ENCODE results near the gene PRELP. TPM values are rescaled to one million over a fixed set of nuclear protein-coding genes. Genes with fewer than 3 reads are reported as not detected.
"Not testable (repeated sequence)": the region's sequence is repeated elsewhere in the genome, so short reads cannot be mapped to it uniquely, and the experiment has no call there.

The PRELP gene
- total RNA-seq, result under 1 TPM in 1 of 2 donors, not detected in 1; 0.07 TPM

- Mint-ChIP-seq H3K9me3 (no peaks in the 10 kb centered on the region), H3K36me3 (no peaks in the 10 kb centered on the region)
Measured at GRCh38 chr1:203475012-203475981, at the start of gene PRELP. PRELP (plus strand) TSS chr1:203475806; CDS start chr1:203483185, 7,379 bp downstream.

GRCh38 chr1:203426366-203426765 lies 49.2 kb upstream of the PRELP start:
- Mint-ChIP-seq H3K9me3 (no peaks in the 10 kb centered on the region), H3K36me3 (no peaks in the 10 kb centered on the region), H3K27ac (no peak overlapping the region)
- ATAC-seq (no peak), DNase-seq (ENCODE audit: low spot score in 2 of 2) (no peak)

More at GRCh38 chr1:203475012-203475981, at the start of gene PRELP:
- DNase-seq (ENCODE audit: low spot score in 2 of 2), result no peak
- H3K27ac Mint-ChIP-seq, result peak within 1 kb of the TSS in 1 of 2 donors; percentile 56
- ATAC-seq, result no peak

GRCh38 chr1:203426870-203427269 lies 48.7 kb upstream of the PRELP start:
- ATAC-seq, result no peak
- no peaks in the 10 kb centered on the region for H3K9me3 Mint-ChIP-seq
- DNase-seq (ENCODE audit: low spot score in 2 of 2), result no peak
- H3K36me3 Mint-ChIP-seq, result no peaks in the 10 kb centered on the region
- no peak overlapping the region for H3K27ac Mint-ChIP-seq

GRCh38 chr1:203427451-203427850 lies 48.2 kb upstream of the PRELP start:
- ATAC-seq, result no peak
- no peak overlapping the region for H3K27ac Mint-ChIP-seq
- no peaks in the 10 kb centered on the region for H3K36me3 Mint-ChIP-seq
- no peak for DNase-seq (ENCODE audit: low spot score in 2 of 2)
- no peaks in the 10 kb centered on the region for H3K9me3 Mint-ChIP-seq

- no peaks in the 10 kb centered on the region for H3K36me3 Mint-ChIP-seq
- no peaks in the 10 kb centered on the region for H3K9me3 Mint-ChIP-seq
- H3K27ac Mint-ChIP-seq, result no peak overlapping the region
- no peak for DNase-seq (ENCODE audit: low spot score in 2 of 2)
- no peak for ATAC-seq
Measured at GRCh38 chr1:203428981-203429599, 46.5 kb upstream of the PRELP start.

GRCh38 chr1:203435615-203436014 lies 40.0 kb upstream of the PRELP start:
- ATAC-seq (no peak), DNase-seq (ENCODE audit: low spot score in 2 of 2) (no peak)
- Mint-ChIP-seq H3K9me3 (no peaks in the 10 kb centered on the region), H3K36me3 (no peaks in the 10 kb centered on the region), H3K27ac (no peak overlapping the region)

- no peak for ATAC-seq
- H3K36me3 Mint-ChIP-seq, result no peaks in the 10 kb centered on the region
- DNase-seq (ENCODE audit: low spot score in 2 of 2), result no peak
- H3K9me3 Mint-ChIP-seq, result no peaks in the 10 kb centered on the region
- H3K27ac Mint-ChIP-seq, result no peak overlapping the region
Measured at GRCh38 chr1:203437696-203438315, 37.8 kb upstream of the PRELP start.

- DNase-seq (ENCODE audit: low spot score in 2 of 2) (no peak), ATAC-seq (no peak)
- Mint-ChIP-seq H3K27ac (no peak overlapping the region), H3K9me3 (no peaks in the 10 kb centered on the region), H3K36me3 (no peaks in the 10 kb centered on the region)
Measured at GRCh38 chr1:203439131-203439730, 36.4 kb upstream of the PRELP start.

- Mint-ChIP-seq H3K9me3 (peaks cover 0 to 5% of the 10 kb centered on the region in 2 donors), H3K36me3 (no peaks in the 10 kb centered on the region), H3K27ac (peak overlapping the region in 1 of 2 donors; percentile 22)
- no peak for DNase-seq (ENCODE audit: low spot score in 2 of 2)
- no peak for ATAC-seq
Measured at GRCh38 chr1:203440771-203441170, 34.8 kb upstream of the PRELP start.

- H3K9me3 Mint-ChIP-seq, result peaks cover 0 to 5% of the 10 kb centered on the region in 2 donors
Measured at GRCh38 chr1:203441766-203442165, 33.8 kb upstream of the PRELP start.

GRCh38 chr1:203442821-203443220 lies 32.8 kb upstream of the PRELP start:
- H3K9me3 Mint-ChIP-seq, result peaks cover 0 to 5% of the 10 kb centered on the region in 2 donors
- DNase-seq (ENCODE audit: low spot score in 2 of 2) (no peak), ATAC-seq (no peak)
- no peak overlapping the region for H3K27ac Mint-ChIP-seq
- no peaks in the 10 kb centered on the region for H3K36me3 Mint-ChIP-seq

More at GRCh38 chr1:203441766-203442165, 33.8 kb upstream of the PRELP start:
- DNase-seq (ENCODE audit: low spot score in 2 of 2), result no peak
- no peak for ATAC-seq
- H3K27ac Mint-ChIP-seq, result no peak overlapping the region
- no peaks in the 10 kb centered on the region for H3K36me3 Mint-ChIP-seq

GRCh38 chr1:203443296-203443695 lies 32.3 kb upstream of the PRELP start:
- Mint-ChIP-seq H3K27ac (no peak overlapping the region), H3K36me3 (no peaks in the 10 kb centered on the region), H3K9me3 (peaks cover 0 to 5% of the 10 kb centered on the region in 2 donors)
- no peak for ATAC-seq
- no peak for DNase-seq (ENCODE audit: low spot score in 2 of 2)

GRCh38 chr1:203444171-203444576 lies 31.4 kb upstream of the PRELP start:
- Mint-ChIP-seq H3K27ac (no peak overlapping the region), H3K36me3 (no peaks in the 10 kb centered on the region), H3K9me3 (peaks cover 0 to 5% of the 10 kb centered on the region in 2 donors)
- DNase-seq (ENCODE audit: low spot score in 2 of 2) (no peak), ATAC-seq (no peak)

- no peak for ATAC-seq
- H3K27ac Mint-ChIP-seq, result no peak overlapping the region
- DNase-seq (ENCODE audit: low spot score in 2 of 2), result no peak
- no peaks in the 10 kb centered on the region for H3K36me3 Mint-ChIP-seq
- peaks cover 0 to 5% of the 10 kb centered on the region in 2 donors for H3K9me3 Mint-ChIP-seq
Measured at GRCh38 chr1:203447151-203447550, 28.5 kb upstream of the PRELP start.

- not testable (repeated sequence) for H3K27ac Mint-ChIP-seq; H3K36me3 Mint-ChIP-seq; DNase-seq (ENCODE audit: low spot score in 2 of 2); H3K9me3 Mint-ChIP-seq; ATAC-seq
Measured at GRCh38 chr1:203447598-203447997, 28.0 kb upstream of the PRELP start.

- Mint-ChIP-seq H3K27ac (no peak overlapping the region), H3K36me3 (no peaks in the 10 kb centered on the region), H3K9me3 (peaks cover 0 to 5% of the 10 kb centered on the region in 2 donors)
- no peak for ATAC-seq
- DNase-seq (ENCODE audit: low spot score in 2 of 2), result no peak
Measured at GRCh38 chr1:203448521-203449061, 27.0 kb upstream of the PRELP start.
